Astrocyte (in vitro differentiated cells and primary cell): Measurements from ENCODE around the gene ATP2A1. TPM values are rescaled to one million over a fixed set of nuclear protein-coding genes. Genes with fewer than 3 reads are reported as not detected.
A peak's percentile ranks its signal among the peaks of the same experiment; 100 is the strongest.

Source experiments
- DNase-seq: peaks from one replicate; pipeline ENCODE4 v3.0.0-alpha.2; 2010; ENCODE audit warnings: low read depth
- FAIRE-seq: peaks from 2 replicates; lab custom pipeline; 2011; peaks lifted over from hg19 to GRCh38; lab: Jason Lieb, UNC
- H2AFZ ChIP-seq: 2 replicates; pipeline ENCODE4 v1.6.0; 2012; ENCODE audit warnings: low read depth, low read length, inconsistent platforms
- H3K27ac ChIP-seq: 2 replicates; pipeline ENCODE4 v1.5.1; 2011; ENCODE audit warnings: low read depth, low read length, inconsistent platforms
- H3K27me3 ChIP-seq: 2 replicates; pipeline ENCODE4 v1.6.0; 2011; ENCODE audit warnings: low read length, inconsistent platforms; ENCODE audit not compliant: insufficient read depth
- H3K36me3 ChIP-seq: 2 replicates; pipeline ENCODE4 v1.5.1; 2011; ENCODE audit warnings: low read length, inconsistent platforms; ENCODE audit not compliant: insufficient read depth
- H3K4me1 ChIP-seq: 2 replicates; pipeline ENCODE4 v1.5.1; 2011; ENCODE audit warnings: low read length, inconsistent platforms; ENCODE audit not compliant: insufficient read depth
- H3K4me2 ChIP-seq: 2 replicates; pipeline ENCODE4 v1.6.0; 2012; ENCODE audit warnings: low read length, inconsistent platforms
- H3K4me3 ChIP-seq: 2 replicates; pipeline ENCODE4 v1.5.1; 2011; ENCODE audit warnings: low read depth, mild to moderate bottlenecking, low read length, inconsistent platforms; ENCODE audit not compliant: insufficient read depth
- H3K79me2 ChIP-seq: 2 replicates; pipeline ENCODE4 v1.6.0; 2012; ENCODE audit warnings: mild to moderate bottlenecking, low read length, inconsistent platforms; ENCODE audit not compliant: insufficient read depth
- H3K9ac ChIP-seq: 2 replicates; pipeline ENCODE4 v1.6.0; 2012; ENCODE audit warnings: mild to moderate bottlenecking, low read length, inconsistent platforms
- H3K9me3 ChIP-seq: 2 replicates; pipeline ENCODE4 v1.5.1; 2012; ENCODE audit warnings: low read depth, mild to moderate bottlenecking, low read length, inconsistent platforms; ENCODE audit not compliant: insufficient read depth
- H4K20me1 ChIP-seq: 2 replicates; pipeline ENCODE4 v1.6.0; 2012; ENCODE audit warnings: low read length, inconsistent platforms; ENCODE audit not compliant: insufficient read depth
- H3K27ac Mint-ChIP-seq: one replicate; pipeline ENCODE4 v1.8.0; 2021; ENCODE audit warnings: mild to moderate bottlenecking, mixed read lengths; ENCODE audit not compliant: unreplicated experiment
- H3K27me3 Mint-ChIP-seq: one replicate; pipeline ENCODE4 v1.8.0; 2021; ENCODE audit warnings: low read depth, mixed read lengths; ENCODE audit not compliant: unreplicated experiment
- H3K36me3 Mint-ChIP-seq: one replicate; pipeline ENCODE4 v1.8.0; 2021; ENCODE audit warnings: low read depth, mixed read lengths; ENCODE audit not compliant: unreplicated experiment
- H3K4me1 Mint-ChIP-seq: one replicate; pipeline ENCODE4 v1.8.0; 2021; ENCODE audit warnings: low read depth, mixed read lengths; ENCODE audit not compliant: unreplicated experiment
- H3K4me3 Mint-ChIP-seq: one replicate; pipeline ENCODE4 v1.8.0; 2021; ENCODE audit warnings: mild to moderate bottlenecking, moderate library complexity, mixed read lengths; ENCODE audit not compliant: unreplicated experiment
- H3K9me3 Mint-ChIP-seq: one replicate; pipeline ENCODE4 v1.8.0; 2021; ENCODE audit warnings: mild to moderate bottlenecking, mixed read lengths; ENCODE audit not compliant: unreplicated experiment
- CTCF ChIP-seq: IDR thresholded peaks from 2 replicates; pipeline ENCODE4 v1.5.1; 2011; ENCODE audit warnings: low read depth, mild to moderate bottlenecking, inconsistent platforms, low read length, moderate library complexity; ENCODE audit not compliant: insufficient read depth
- EZH2 ChIP-seq: IDR thresholded peaks from 2 replicates; pipeline ENCODE4 v1.6.1; 2012; ENCODE audit warnings: mild to moderate bottlenecking, low read length, inconsistent platforms; ENCODE audit not compliant: insufficient read depth
- total RNA-seq: library from RNA; stranded (reverse); gene quantifications from 2 replicates; pipeline ENCODE4 v1.2.1, GENCODE V29; 2021

ATP2A1 gene
- total RNA-seq, 1 donor from 2014 or later: 2.0 TPM

GRCh38 chr16:28837672-28838557 lies 40.4 kb upstream of the ATP2A1 start:
- Histone ChIP-seq H3K9ac (no peak overlapping the region), H3K4me2 (no peak overlapping the region), H3K4me1 (no peaks in the 10 kb centered on the region), H3K79me2 (peaks cover 9% of the 10 kb centered on the region), H4K20me1 (peaks cover 42% of the 10 kb centered on the region), H3K4me3 (no peak overlapping the region), H3K27me3 (no peaks in the 10 kb centered on the region), H3K27ac (no peak overlapping the region), H3K9me3 (no peaks in the 10 kb centered on the region), H3K36me3 (peaks cover 45% of the 10 kb centered on the region), H2AFZ (no peak overlapping the region)
- DNase-seq (no peak), FAIRE-seq (no peak)
- peak overlapping the region; percentile 72 for H3K27ac Mint-ChIP-seq
- peaks cover 19% of the 10 kb centered on the region for H3K36me3 Mint-ChIP-seq
- TF ChIP-seq CTCF (no peak), EZH2 (no peak)
- H3K4me1 Mint-ChIP-seq: no peaks in the 10 kb centered on the region
- no peaks in the 10 kb centered on the region for H3K9me3 Mint-ChIP-seq
- no peaks in the 10 kb centered on the region for H3K27me3 Mint-ChIP-seq
- no peak overlapping the region for H3K4me3 Mint-ChIP-seq

GRCh38 chr16:28838558-28838918 lies 39.8 kb upstream of the ATP2A1 start:
- Histone ChIP-seq H3K4me1 (no peaks in the 10 kb centered on the region), H3K9me3 (no peaks in the 10 kb centered on the region), H2AFZ (no peak overlapping the region), H3K4me2 (no peak overlapping the region), H3K27me3 (no peaks in the 10 kb centered on the region), H3K9ac (no peak overlapping the region), H3K4me3 (no peak overlapping the region), H3K27ac (no peak overlapping the region), H3K79me2 (peaks cover 8% of the 10 kb centered on the region), H4K20me1 (peaks cover 36% of the 10 kb centered on the region), H3K36me3 (peaks cover 42% of the 10 kb centered on the region)
- peaks cover 16% of the 10 kb centered on the region for H3K36me3 Mint-ChIP-seq
- FAIRE-seq (no peak), DNase-seq (no peak)
- H3K27ac Mint-ChIP-seq: peak overlapping the region; percentile 59
- H3K27me3 Mint-ChIP-seq: no peaks in the 10 kb centered on the region
- no peaks in the 10 kb centered on the region for H3K4me1 Mint-ChIP-seq
- H3K4me3 Mint-ChIP-seq: no peak overlapping the region
- TF ChIP-seq EZH2: no peak
- no peak for TF ChIP-seq CTCF
- H3K9me3 Mint-ChIP-seq: no peaks in the 10 kb centered on the region

- Mint-ChIP-seq H3K4me1 (no peaks in the 10 kb centered on the region), H3K4me3 (no peak overlapping the region), H3K27me3 (no peaks in the 10 kb centered on the region), H3K36me3 (peaks cover 14% of the 10 kb centered on the region), H3K9me3 (no peaks in the 10 kb centered on the region), H3K27ac (peak overlapping the region; percentile 34)
- TF ChIP-seq EZH2 (no peak), CTCF (no peak)
- Histone ChIP-seq H3K27me3 (no peaks in the 10 kb centered on the region), H3K4me3 (no peak overlapping the region), H4K20me1 (peaks cover 30% of the 10 kb centered on the region), H3K36me3 (peaks cover 37% of the 10 kb centered on the region), H2AFZ (no peak overlapping the region), H3K9ac (no peak overlapping the region), H3K79me2 (peaks cover 13% of the 10 kb centered on the region), H3K4me2 (no peak overlapping the region), H3K9me3 (no peaks in the 10 kb centered on the region), H3K4me1 (no peaks in the 10 kb centered on the region), H3K27ac (no peak overlapping the region)
- DNase-seq (no peak), FAIRE-seq (no peak)
Measured at GRCh38 chr16:28839004-28839639, 39.2 kb upstream of the ATP2A1 start.
